GM12892 (cell line): Measurements from ENCODE around the gene USHBP1.
A peak's percentile ranks its signal among the peaks of the same experiment; 100 is the strongest.

Source experiments
- DNase-seq: peaks from one replicate; pipeline ENCODE4 v3.0.0; 2011; ENCODE audit not compliant: insufficient read length
- FAIRE-seq: peaks from 2 replicates; lab custom pipeline; 2011; peaks lifted over from hg19 to GRCh38; lab: Jason Lieb, UNC
- POLR2A ChIP-seq: IDR thresholded peaks from 2 replicates; pipeline ENCODE4 v1.6.1; 2011; ENCODE audit warnings: low read depth, low read length, control low read depth
- POLR2AphosphoS5 ChIP-seq: IDR thresholded peaks from 2 replicates; pipeline ENCODE4 v1.6.1; 2011; ENCODE audit warnings: low read depth, low read length, control low read depth
- TAF1 ChIP-seq: IDR thresholded peaks from 2 replicates; pipeline ENCODE4 v1.6.1; 2011; ENCODE audit warnings: low read depth, mild to moderate bottlenecking, control low read depth, low read length, borderline replicate concordance

The USHBP1 gene

DNA sequence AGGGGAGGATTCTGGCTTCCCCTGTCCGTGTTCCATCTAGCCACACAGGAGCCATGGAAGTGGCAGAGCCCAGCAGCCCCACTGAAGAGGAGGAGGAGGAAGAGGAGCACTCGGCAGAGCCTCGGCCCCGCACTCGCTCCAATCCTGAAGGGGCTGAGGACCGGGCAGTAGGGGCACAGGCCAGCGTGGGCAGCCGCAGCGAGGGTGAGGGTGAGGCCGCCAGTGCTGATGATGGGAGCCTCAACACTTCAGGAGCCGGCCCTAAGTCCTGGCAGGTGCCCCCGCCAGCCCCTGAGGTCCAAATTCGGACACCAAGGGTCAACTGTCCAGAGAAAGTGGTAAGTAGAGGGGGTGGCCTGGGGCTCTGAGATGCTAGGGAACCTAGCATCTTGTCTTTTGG is 4.2 kb upstream of the USHBP1 start:
- FAIRE-seq (no peak), DNase-seq (no peak)
- TF ChIP-seq TAF1 (no peak), POLR2AphosphoS5 (no peak), POLR2A (no peak)

DNA sequence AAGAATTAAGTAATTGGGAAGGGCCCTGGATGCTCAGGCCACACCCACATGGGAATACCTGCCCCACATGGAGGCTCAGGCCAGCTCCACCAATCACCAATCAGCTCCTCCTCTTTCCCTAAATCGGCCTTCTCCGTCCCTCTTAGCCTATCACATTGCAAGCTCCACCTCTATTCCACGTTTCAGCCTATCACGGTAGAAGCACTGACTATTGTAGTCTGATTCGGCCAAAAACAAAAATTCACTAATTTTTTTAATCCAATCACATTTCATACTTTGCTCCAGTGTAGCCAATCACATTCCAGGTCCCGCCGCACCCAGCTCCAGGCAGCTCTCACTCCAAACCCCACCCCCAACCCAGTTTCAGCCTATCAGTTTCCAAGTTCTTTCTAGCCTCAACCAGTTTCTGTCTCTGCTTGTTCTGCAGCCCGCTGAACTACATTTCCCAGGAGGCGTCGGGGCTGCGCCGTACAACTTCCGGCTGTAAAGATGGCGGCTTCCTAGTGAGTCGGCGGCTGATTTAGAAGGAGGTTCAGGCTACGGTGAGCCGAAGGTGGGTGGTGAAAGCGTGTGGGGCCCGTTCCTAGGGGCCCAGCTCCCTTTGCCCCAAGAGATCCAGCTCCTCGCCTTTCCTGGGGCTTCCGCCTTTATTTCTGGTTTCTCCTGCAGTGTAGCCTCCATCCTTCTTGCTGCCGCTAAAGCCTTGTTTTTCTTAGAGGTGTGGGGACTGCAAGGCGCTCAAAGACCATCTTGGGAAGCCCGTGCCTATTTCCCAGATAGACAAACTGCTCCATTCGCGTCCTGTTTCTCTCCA is 2.6 kb upstream of the USHBP1 start, which contains the start of gene BABAM1:
TSS of gene BABAM1 (plus strand) at position 469 of the 814 bp plus-strand sequence. CDS start 1,364 bp downstream, outside the sequence.
- FAIRE-seq, result peak; percentile 98

DNA sequence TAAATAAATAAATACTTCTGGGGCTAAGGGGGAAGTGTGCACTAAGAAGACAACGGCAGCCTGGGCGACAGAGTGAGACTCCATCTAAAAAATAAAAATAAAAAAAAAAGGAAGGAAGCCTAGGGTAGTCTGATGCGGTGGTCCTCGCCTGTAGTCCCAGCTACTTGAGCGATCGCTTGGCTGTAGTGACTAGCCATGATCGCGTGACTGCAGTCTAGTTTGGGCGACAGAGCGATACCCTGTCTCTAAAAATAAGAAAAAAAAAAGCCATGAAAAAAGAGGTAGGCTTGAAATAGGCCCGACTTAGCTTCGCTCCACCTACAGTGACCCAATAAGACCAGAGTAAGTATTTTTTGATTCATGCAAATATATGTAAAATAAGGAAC is 2.0 kb upstream of the USHBP1 start:
- no peak for FAIRE-seq
- no peak for DNase-seq
- TF ChIP-seq TAF1 (no peak), POLR2AphosphoS5 (0 out of 2 replicates have a peak, but pooled peaks have one; percentile 36)

More for the DNA sequence above, 2.6 kb upstream of the USHBP1 start, which contains the start of gene BABAM1:
- DNase-seq, result peak; percentile 93
- TF ChIP-seq TAF1, result peak; percentile 91
- TF ChIP-seq POLR2AphosphoS5, result peak; percentile 61
- peak; percentile 74 for TF ChIP-seq POLR2A

DNA sequence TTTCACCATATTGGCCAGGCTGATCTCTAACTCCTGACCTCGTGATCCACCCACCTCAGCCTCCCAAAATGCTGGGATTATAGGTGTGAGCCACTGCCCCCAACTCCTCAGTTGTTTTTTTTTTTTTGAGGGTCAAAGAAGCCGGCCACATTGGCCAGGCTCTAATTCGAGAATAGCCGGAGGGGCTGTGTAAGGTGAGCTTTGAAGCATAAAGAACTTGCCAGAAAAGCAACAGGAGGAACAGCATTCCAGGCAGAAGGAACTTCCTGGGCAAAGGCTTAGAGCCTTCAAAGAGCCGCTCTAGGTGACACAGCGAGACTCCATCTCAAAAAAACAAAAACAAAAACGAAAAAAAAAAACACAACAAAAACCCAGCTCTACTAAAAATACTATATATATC is 1.5 kb upstream of the USHBP1 start:
- TF ChIP-seq POLR2AphosphoS5 (no peak), TAF1 (no peak), POLR2A (no peak)
- FAIRE-seq, result no peak
- DNase-seq, result no peak

DNA sequence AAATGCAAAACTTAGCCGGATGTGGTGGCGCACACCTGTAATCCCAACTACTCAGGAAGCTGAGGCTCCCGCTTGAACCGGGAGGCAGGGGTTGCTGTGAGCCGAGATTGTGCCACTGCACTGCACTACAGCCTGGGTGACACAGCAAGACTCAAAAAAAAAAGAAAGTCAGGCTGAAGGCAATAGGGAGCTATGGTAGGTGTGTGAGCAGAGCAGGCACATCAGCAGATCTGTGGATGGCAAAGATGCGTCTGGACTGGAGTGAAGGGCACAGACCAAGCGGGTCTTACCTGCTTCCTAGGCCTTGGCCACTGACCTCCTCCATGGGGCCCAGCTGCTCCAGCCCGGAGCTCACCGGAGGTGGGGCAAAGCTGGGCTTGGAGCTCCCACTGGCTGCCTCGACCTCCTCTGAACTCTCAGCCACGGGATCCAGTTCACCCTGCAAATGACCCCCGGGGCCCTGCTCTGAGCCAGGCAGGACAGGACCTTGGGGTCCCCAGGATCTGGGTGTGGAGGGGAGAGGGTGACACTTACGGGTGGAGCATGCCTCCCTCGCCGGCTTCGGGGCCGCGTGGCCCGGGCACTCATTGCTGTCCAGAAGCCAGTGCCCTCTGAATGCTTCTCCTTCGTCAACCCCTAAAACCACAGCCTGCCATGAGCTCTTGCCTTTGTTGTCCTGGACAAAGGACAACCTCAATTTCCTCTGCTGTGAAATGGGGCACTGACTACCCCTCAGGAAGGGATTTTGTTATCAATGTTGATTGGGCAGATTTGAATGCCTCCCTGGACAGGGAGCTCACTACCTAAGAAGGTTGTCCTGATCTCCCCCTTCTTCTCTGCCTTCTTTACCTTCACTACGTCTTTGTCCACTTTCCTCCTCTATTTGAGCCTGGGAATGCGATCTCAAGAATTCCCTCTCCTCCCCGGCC is 569 bp downstream of the USHBP1 start:
- no peak for DNase-seq
- no peak for FAIRE-seq
- no peak for TF ChIP-seq POLR2A
- no peak for TF ChIP-seq POLR2AphosphoS5
- TF ChIP-seq TAF1, result no peak

DNA sequence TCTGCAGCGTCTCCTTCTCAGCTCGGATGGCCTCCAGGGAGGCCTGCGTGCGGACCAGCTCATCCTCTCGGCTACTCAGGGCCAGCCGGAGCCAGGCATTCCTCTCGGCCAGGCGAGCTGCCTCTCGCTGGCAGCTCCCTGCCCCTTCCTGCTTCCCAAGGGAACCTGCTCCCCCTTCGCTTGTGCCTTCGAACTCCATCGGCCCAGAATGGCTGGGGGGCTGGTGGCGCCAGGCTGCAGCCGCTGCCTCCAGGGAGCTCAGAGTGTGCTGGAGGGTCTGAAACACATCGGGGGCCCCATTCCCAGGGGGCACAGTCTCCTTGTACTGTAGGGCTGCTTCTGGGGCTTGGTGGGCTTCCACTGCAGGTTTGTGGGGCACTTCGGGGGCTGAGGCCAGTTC is 2.0 kb downstream of the USHBP1 start:
- DNase-seq (no peak), FAIRE-seq (no peak)
- TF ChIP-seq POLR2A (no peak), POLR2AphosphoS5 (no peak), TAF1 (no peak)

DNA sequence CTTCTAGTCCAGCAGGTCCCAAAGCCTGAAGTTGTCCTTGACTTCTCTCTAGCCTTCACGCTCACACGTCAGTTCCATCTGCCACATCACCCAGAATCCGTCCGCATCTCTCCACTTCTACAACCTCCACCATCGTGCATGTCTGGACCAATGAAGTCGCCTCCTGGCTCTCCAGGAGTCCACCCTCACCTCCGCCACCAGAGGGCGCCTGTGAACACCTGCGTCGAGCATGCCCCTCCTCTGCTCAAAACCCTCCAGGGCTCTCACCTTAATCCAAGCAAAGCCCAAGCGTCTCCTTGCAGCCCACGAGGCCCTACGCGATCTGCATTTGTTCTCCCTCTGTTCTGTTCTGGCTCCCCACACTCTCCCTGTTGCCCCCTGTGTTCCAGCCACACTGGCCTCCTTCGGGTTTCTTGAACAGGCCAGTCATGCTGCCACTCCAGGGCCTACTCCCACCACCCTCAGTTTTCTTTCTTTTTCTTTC is 3.7 kb downstream of the USHBP1 start:
- FAIRE-seq (peak; percentile 97), DNase-seq (peak; percentile 95)
- no peak for TF ChIP-seq POLR2A
- TF ChIP-seq TAF1, result no peak
- no peak for TF ChIP-seq POLR2AphosphoS5

DNA sequence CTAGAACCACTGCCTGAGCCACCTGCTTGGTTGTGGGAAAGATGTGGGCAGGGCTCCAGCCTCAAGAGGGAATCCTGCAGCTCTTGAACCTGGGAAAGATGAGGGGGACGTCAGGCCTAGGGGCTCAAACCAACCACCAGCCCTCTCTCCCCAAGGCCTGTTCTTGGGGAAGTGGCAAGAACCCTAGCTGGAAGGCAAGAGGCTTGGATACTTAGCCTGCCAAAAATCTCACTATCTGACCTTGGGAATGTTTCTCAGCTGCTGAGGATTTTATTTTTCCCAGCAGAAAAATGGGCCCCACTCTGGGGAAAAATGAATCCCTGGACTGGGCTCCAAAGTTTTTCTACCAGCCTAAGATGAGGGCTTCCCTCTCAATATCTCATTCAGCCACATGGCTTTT is 4.6 kb downstream of the USHBP1 start:
- DNase-seq (no peak), FAIRE-seq (no peak)
- no peak for TF ChIP-seq TAF1
- no peak for TF ChIP-seq POLR2AphosphoS5
- TF ChIP-seq POLR2A, result no peak

DNA sequence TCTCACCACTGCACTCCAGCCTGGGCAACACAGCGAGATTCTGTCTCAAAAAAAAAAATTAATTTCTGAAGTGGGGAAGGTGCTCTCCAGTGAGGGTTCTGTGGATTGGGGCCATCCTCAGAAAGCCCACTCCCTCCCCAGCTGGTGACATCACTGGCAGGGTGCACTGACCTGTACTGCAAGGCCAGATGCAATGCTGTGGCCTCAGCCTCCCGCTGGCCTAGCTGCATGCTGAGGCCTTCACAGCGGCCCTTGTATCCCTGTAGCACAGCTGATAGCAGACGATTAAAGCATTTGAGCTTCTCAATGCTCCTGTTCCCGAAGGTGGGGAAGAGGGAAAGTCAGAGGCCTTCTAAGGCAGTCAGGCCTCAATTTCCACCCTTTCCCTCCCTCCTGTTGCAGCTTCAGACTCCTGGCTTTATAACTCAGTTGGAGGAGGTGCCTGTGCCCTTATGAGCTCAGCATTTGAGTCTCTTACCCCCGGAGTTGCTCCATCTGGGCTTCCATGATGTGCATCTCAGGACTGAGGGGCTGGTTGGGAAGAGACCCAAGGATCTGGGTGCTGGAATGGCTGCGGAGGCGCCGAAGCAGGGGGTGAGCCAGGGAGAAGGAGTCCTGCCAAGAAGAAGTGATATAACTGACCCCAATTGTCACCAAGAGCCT is 5.3 kb downstream of the USHBP1 start:
- TF ChIP-seq POLR2A (no peak), POLR2AphosphoS5 (no peak), TAF1 (no peak)

DNA sequence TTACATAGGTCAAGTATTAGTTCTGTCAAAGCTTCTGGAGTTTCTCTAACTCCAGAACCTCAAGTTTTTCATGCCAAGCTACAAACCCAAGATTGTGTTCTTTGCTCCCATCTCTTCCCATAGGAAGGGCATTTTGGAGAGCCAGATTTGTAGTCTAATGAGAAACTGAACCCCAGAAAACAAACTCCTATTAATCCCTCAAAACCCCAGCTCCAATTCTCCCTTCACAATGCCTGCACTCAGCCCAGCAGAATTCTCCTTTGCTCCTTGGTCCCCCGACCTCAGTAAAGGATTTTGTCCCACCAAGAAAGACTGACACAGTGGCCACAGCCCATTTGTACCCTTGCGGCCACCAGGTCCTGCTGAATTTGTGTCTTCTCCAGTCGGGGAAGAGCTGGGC is 8.4 kb downstream of the USHBP1 start:
- no peak for DNase-seq
- no peak for TF ChIP-seq POLR2AphosphoS5
- TF ChIP-seq TAF1, result no peak
- no peak for TF ChIP-seq POLR2A
- no peak for FAIRE-seq

More for the DNA sequence above, 5.3 kb downstream of the USHBP1 start:
- no peak for FAIRE-seq
- DNase-seq, result no peak

DNA sequence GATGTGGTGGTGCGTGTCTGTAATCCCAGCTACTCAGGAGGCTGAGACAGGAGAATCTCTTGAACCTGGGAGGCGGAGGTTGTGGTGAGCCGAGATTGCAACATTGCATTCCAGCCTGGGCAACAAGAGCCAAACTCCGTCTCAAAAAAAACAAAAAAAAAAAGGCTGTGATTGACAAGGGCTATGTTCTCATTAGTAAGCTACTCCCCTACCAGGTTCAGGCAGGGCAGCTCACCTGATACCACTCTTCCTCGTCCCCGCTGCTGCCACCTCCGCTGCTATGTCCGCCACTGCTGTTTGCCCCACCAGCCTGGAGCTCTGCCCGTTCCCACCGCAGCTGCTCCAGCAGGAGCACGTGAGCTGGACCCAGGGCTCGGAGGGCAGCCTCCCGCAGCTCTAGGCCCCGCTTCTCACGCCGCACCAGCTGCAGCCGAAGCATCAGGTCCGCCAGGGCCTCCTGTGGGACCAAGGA is 9.4 kb downstream of the USHBP1 start:
- FAIRE-seq (no peak), DNase-seq (no peak)
- no peak for TF ChIP-seq TAF1
